Cortex of kidney (tissue), 1 donor: Measurements from ENCODE around the gene AUTS2.
"Not testable (repeated sequence)": the region's sequence is repeated elsewhere in the genome, so short reads cannot be mapped to it uniquely, and the experiment has no call there.

Experiments
- DNase-seq: peaks from one replicate; lab custom pipeline; 2025; lab: John Stamatoyannopoulos, UW

Gene AUTS2

DNA sequence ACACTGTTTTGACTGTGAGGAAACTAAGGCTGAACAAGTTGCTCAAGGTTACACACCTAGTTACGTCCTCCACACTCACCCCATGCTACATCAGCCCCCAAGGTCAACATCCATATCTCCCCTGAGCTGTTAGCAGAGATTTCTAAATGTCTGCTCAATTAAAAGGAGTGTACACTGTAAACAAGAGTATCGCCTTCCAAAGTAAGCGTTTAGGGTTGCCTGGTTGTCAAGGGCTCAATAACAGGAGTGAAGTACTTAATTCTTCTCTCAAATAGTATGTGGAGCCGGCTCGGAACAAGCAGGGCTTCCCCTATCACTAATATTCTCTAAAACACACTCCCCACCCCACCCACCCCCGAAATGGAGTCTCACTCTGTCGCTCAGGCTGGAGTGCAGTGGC, 1120.8 kb downstream of the AUTS2 start:
- no peak for DNase-seq

DNA sequence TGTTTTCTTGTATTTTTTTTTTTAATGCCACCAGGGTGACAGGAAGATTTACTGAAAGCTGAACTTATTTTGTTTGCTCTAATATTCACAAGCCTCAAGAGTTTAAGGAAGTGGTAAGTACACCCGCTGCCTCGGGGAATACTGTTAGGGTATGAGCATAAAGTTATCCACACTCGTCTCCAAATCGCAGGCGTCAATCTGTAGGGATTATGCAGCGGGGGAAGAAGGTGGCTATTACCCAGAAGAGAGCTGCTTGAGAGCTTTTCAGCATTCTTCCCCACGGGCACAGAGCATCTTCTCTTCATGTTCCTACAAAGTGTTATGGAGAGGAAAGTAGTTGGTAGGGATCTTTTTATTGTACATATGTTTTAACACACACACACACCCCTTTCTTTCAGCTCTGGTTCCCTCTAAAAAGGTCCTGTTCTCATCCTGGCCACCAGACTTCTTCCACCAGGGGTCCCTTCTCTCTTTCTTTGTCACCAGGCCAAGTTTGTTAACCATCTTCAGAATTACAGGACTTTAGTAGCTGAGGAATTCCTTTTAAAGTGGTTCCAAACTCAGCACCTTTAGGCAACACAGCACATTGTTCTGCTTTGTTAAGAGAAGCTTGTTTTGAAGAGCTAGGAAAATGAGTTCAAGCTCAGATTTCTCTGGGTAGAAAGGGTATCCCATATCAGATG, 1122.1 kb downstream of the AUTS2 start:
- DNase-seq = no peak

DNA sequence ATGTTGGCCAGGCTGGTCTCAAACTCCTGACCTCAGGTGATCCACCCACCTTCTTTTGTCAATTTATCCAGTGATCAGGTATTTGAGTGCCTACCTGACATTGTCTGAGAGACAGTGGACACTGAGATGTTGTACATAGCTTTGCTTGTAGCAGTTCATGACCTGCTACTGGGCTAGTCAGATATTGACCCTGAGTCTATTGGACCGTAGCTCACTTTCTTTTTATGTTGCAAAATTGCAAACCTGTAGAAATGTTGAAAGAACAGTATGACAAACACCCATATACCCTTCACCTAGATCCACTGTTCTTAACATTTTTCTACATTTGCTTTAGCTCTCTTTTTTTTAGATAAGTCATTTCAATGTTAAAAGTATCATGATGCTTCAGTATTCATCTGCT, 1123.2 kb downstream of the AUTS2 start:
- DNase-seq = no peak

DNA sequence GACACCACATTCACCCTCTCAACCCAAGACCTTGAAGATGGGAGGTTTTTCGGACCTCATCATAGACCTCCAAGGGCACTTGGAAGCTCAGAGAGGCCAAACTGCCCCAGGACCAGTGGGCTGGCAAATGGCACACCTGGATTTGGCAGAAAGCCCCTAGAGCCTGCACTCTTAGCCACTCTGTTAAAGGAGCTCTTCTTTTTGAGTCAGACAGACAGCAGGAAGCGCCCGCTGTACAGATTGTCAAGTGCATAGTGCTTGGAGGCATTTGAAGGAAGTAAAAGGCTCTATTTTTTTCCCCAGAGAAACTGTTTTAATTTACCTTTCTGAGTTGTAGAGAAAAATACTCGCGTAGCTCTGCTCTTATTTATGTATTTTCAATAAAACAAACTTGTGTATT, 1125.1 kb downstream of the AUTS2 start:
- DNase-seq = no peak

DNA sequence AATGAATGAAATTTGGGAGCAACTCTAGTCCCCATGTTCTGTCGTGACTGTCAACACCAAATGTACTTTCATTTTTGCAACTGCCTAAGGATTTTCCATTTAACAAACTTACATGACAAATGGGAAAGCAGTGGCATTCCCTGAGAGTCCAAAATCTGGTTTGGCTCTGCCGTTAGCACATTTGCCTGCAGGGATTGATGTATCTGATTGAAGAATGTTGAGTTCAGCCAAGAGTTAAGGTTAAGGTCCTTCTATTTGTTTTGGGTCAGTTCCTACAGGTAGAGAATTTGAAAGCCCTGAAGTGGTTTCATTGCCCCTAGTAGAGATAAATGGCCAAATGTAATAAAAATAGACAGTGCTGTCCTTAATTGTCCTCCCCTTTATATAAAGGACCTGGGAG, 1127.2 kb downstream of the AUTS2 start:
- DNase-seq = no peak

DNA sequence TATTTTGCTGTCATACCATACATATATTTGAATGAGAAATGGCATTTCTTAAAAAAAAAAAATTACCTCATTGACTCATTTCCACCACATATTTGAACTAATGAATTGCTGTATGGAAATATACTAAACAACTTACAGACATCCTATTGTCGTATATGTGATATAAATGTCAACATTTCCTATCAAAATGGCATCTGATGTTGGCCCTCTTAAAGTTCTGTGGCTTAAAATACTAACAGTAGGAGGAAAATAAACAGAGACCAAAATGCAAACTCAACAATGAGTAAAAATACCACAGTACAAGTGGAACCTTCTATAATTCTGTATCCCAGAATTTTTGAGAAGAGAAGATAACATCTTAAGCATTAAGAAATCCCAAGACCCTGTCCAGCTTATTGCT, 1128.0 kb downstream of the AUTS2 start:
- no peak for DNase-seq

DNA sequence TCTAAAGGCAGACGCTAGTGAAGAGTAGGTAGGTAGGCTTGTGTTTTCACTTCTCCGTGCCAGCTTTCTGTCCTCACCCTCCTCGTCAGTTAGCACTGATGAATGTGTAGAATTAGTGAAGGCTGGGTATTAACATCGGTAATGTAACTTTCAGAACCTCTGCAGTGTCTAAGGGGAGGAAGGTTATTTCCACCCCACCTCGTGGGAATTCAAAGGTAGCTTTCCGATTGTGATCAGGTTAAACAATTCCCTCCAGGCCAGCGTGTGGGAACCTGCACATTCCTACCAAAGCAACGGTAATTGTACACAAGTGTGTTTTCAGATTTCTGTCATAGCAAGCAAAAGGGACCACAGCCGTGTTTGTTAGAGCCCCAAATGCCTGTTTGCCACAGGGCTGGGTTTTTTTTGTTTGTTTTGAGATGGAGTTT, 1128.7 kb downstream of the AUTS2 start:
- DNase-seq = no peak

DNA sequence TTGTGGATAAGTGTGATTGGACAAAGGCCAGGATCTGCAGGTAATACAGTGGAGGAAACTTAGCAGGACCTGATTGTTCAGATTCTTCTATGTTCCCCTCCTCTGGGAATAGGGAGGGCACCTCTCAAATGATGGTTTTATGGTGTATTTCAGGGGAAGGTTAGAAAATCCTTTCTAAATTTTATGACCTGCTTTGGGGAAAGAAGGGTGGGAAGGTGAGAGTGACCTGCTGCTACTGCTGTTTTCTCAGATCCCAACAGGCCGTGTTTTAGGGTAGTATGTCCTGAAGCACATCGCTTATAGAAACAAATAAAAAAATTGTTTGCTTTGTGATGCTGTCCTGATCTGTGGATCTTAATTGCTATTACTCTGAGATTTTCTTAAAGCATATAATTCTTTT, 1129.6 kb downstream of the AUTS2 start:
- DNase-seq = no peak

DNA sequence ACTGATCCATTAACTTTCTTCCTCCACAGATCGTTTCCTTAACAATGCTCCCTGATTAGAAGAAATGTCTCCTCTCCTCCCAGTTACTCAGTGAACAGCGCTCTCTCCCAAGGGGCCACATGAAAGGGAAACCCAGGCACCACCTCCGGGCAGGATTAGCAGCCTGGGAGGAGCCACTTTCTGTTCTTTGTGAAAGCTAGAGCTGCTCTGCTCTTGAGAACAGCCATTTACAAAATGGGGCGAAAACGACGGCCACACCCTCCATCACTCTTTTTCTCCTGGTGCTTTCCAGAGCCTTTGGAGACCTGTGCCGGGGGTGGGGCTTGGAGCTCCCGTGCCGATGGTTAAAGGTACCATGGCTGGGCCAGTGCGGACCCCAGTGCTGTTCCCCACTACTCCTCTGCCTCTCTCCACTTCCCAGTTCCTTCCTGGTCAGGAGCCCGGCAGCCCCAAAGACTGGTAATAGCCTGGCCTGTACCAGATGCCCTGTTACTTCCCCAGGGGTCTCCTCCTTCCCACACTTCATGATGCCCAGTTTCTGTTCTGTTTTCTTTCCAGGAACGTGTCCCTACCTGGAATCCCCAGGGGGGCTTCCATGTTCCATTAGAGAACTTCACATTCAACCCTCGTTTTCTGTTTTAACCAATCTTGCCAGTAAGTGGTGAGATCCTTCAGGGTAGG, 1130.7 kb downstream of the AUTS2 start:
- no peak for DNase-seq

DNA sequence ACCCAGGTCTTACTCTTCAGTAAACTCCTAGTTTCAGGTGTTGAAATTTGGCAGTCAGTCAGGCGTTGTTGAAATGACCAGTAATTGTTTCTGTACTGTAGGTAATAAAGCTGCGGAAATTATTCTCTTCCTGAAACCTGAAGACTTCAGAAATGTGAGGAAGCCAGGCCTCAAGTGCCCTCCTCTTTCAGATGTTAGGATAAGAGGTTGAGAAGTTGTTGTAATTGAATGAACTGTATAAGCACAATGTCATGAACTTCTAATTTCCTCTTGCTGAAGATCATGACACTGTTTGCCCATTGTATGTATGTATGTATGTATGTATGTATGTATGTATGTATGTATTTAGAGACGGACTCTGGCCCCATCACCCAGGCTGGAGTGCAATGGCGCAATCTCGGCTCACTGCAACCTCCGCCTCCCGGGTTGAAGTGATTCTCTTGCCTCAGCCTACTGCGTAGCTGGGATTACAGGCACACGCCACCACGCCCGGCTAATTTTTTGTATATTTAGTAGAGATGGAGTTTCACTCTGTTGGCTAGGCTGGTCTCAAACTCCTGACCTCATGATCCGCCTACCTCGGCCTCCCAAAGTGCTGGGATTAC, 1131.4 kb downstream of the AUTS2 start:
- DNase-seq = not testable (repeated sequence)

DNA sequence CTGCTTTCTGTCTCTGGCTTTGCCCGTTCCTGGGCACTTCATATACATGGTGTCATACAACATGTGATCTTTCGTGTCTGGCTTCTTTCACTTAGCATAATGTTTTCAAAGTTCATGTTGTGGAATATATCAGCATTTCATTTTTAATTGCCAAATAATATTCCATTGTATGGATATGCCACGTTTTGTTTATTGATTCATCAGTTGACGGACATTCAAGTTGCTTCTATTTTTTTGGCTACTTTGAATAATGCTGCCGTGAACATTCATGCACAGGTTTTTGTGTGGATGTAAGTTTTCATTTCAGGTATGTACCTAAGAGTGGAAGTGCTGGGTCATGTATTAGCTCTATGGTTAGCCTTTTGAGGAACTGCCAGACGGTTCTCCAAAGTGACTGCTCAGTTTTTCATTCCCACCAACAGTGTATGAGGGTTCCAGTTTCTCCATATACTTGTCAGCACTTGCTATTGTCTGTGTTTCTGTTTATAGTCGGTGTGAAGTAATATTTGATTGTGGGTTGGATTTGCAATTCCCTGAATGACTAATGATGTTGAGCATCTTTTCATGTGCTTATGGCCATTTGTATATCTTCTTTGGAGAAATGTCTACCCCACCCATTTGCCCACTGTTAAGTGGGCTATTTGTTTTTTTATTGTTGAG, 1132.3 kb downstream of the AUTS2 start:
- no peak for DNase-seq

DNA sequence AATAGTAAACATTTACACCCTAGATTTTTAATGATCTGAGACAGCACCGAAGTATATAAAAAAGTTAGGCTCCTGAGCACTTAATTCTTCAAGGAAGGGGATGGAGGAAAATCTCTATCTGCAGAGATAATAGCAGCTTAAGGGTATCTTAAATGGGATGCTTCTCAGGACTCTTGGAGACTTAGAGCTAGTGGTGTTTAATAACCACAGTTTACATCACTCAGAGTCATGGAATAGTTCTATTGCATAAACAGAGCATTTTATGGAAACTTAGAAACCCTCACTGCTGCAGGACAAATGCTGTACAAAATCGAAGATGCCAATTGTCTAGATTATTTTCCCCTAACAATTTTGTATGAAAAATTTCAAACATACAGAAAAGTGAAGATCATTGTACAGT, 1134.8 kb downstream of the AUTS2 start:
- no peak for DNase-seq

DNA sequence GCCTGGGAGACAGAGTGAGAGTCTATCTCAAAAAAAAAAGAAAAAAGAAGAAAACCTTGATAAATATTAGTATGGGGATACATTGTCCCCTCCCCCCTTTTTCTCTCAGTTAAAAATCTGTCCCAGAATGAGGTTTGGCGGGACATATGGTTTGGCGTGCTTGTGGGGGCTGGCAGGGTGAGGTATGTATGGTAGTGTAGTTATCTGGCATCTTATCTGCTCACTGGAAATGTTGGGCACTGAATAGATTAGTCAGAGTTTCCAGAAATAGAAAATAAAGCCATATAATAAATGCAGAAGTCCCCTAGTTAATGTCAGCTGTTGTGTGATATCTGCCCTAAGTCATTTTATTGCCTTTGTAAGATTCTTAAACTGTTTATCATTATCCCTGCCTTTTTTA, 1136.1 kb downstream of the AUTS2 start:
- no peak for DNase-seq

DNA sequence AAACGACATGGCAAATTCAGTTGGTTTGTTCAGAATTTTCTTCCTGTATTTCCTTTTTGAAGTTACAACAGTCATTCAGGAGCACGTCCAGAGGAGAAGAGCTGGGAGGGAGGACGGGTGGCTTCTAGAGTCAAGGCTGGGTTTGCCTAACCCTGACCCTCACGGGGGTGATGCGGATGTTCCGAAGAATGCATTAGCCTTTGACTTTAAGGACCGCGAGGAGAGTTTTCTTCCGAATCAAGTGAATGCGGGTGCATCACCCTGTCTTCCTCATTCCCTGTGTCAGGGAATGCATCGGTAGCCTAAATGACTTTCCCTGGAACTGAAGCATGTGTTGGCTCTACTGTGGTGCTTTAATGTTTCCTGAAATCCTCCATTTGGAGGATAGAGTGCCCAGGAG, 1137.0 kb downstream of the AUTS2 start:
- no peak for DNase-seq

DNA sequence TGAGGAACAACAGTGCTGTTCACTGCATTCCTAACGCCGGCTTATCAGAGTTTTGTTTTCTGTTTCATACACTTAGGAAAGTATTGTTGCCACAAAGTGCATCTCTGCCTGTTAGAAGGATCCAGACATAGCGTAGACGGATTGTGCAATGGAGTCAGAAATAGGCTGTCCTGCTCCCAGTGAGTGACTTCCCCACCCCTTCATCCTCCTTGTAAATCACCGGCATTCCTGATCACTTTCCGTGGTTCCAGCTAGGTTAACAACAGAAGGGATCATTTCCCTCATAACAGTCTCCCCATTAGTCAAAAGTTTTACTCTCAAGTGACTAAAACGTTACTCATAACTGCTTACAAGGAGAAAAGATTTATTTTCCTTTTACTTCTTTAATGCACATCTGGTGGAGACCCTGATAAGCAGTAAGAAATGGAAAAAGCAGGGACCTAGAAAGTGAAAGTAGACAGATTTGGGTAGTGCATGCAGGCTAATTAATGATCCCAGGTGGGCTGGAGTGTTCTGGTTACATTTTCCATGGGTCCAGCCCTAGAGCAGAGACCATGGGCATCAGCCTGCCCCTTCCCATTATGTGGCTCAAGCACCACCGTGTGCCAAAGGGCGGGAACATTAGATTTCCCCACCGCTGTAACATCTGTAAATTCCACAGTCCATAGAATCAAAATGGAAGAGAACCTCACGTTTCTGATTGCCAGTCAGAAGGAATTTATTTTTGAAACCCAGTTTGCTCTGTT, 1138.6 kb downstream of the AUTS2 start:
- no peak for DNase-seq

DNA sequence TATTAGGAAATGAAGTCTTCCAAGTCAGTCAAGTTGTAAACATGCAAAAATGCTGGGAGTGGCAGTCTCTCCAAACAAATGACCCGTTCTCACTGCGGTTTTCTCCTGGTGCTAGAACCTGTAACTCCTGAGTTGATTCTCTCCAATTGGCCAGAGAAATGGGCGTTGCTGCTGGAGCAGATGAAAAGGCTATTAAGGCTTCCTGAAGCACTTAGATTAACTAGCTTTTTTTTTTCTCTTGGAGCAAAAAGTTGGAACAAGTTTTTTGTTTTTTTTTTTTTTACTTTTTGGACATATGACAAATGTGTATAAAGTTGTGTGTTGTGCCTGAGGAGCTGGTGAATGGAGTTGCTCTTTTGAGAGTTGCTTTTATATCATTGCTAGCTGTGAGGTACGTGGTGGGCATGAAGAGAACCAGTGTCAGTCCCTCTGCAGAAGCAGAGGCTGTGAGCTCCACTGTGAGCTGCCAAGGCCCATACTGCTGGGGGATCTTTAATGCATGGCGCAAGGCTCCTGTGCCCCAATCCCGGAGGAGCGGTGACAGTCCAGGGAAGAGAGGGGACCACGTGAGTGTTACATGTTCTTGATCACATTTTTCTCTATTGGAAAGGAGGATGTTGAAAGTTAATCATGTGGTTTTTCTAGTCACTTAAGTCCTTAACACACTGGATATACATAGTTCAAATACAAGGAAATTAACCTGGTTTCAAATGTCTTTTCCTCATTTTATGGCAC, 1140.0 kb downstream of the AUTS2 start:
- DNase-seq = no peak

DNA sequence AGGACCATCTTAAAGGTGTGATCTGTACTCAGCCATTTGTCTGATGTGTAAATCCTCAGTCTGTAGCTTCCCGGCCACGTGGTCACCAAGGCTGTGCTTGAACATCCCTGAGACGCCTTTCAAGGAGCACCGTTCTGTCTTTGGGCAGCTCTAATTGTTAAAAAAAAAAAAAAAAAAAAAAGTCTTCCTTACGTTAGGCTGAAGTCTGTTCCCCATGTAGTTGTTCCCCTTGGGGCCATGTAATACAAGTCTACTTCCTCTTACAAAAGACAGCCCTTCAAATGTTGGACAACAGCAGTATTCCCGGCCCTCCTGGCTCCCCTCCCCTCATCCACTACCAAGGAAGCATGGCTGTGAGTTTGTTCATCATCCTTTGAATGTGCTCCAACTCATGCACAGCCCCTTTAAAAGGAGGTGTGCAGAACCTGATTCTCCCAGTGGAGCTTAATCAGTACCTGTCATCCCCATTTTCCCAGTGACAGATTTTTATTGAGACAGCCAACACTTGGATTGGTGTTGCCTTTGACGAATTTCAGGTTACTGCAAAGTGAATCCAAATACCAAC, 1141.5 kb downstream of the AUTS2 start:
- DNase-seq = no peak

DNA sequence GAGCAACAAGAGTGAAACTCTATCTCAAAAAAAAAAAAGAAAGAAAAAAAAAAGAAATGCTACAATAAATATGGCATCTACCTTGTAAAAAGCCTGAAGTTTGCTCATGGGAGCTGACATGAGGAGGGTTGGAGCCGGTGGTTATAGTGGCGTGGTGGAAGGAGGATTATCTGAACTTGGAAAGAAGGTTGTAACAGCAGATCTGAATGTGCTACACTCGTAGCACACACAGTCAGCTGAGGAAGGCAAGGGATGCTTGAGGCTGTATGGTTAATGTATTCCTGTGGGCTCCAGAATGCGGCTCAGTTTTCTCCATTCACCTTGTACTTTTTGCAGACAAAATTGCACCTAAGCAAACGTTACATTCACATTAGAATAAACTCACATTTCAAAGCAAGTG, 1143.4 kb downstream of the AUTS2 start:
- no peak for DNase-seq

DNA sequence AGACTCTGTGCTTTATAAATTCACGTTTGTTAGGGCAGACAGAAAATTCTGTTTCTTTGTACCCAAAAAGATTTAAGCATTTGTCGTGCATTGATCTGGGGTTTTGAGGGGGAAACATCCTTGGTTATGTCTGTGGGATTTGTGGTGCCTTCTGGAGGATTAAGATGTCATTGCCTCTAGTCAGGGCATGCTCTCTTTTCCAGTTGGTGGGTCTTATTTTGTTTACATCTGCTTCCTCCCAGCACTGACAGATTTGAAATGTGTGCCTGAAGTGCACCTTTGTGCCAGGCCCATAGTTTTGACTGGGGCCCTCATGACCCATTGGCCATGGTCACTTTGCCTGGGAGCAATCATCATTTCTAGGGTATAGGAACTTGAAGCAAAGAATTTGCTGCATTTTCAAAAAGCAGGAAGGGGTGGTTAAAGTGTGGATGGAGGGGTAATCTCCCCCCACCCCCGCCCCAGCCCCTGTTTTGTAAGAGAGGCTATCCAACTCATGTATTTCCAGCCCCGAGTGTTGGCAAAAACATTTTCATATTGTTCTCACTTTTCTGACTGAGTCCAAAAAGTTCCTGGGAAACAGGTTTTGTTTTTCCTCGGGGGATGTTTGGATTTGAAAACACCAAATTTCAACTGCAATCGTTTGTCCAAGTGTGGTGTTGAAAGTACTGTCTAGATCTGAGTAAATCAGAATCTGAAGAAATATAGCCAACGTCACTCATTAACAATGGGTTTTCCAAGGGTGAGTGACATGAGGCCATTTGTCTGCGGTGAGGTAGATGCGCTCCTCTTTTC, 1145.5 kb downstream of the AUTS2 start:
- no peak for DNase-seq

DNA sequence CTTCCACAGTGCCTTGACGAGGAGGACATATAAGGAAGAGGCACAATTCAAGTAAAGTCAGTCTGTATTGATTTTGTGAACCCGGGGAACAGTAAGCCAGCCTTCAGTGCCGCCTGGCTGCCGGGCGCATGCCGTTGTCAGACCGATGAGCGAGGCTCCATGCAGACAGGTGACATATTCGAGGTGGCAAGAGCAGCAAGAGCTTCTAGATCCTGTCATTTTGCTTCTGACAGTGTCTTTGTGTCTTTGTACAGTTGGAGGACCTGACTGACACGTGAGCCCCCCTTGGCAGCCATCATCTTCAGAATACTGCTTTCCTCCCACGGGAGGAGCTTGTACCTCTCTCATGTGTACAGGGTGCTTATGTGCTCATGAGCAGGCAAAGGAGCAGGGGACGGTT, 1146.2 kb downstream of the AUTS2 start:
- no peak for DNase-seq
